K562 (cell line): ENCODE measurements around the gene GCGR. TPM values are rescaled to one million over a fixed set of nuclear protein-coding genes. Genes with fewer than 3 reads are reported as not detected.

Source experiments
- ATAC-seq: fragments of 200-7000 bp; cut with Tn5 transposase; 3 replicates; pipeline ENCODE4 v1.9.1; 2020; ENCODE audit warnings: moderate library complexity
- BruUV-seq: library from RNA; stranded (reverse); fragments of 400-500 nt; replicated peaks from 2 replicates; lab custom pipeline; 2021; lab: Mats Ljungman, UMichigan
- CTCF ChIA-PET: fragments of 300-600 bp; formaldehyde crosslinking; extraction: SDS; loops from one replicate; lab custom pipeline; 2021; ENCODE audit warnings: low intra/inter-chr PET ratio; lab: Yijun Ruan, JAX
- POLR2A ChIA-PET: fragments of 300-600, 350-650 bp; sonication (Branson Sonifier 250); formaldehyde crosslinking; extraction: SDS; loops from one replicate; lab custom pipeline; 2021; ENCODE audit warnings: antibody characterized with exemption, inconsistent platforms; lab: Yijun Ruan, JAX
- DNase-seq, 4 experiments: peaks; one replicate each; pipeline versions ENCODE4 v3.0.0 to v3.0.0-alpha.2; 2011 to 2018; ENCODE audit warnings: low spot score in 3 of 4, mixed read lengths in 3 of 4; ENCODE audit errors: extremely low read depth in 1 of 4
- FAIRE-seq: peaks from 2 replicates; lab custom pipeline; 2011; peaks lifted over from hg19 to GRCh38; lab: Jason Lieb, UNC
- H2AFZ ChIP-seq: 2 replicates; pipeline ENCODE4 v1.6.0; 2011; ENCODE audit warnings: low read depth, low read length, control low read depth, inconsistent platforms
- H3K27ac ChIP-seq: fragments of 200-600 bp; 3 replicates; pipeline ENCODE4 v1.8.0; 2011; ENCODE audit warnings: low read depth, mild to moderate bottlenecking, control low read depth, inconsistent platforms, low read length, moderate library complexity, mixed read lengths; ENCODE audit errors: extremely low read depth
- H3K27me3 ChIP-seq, 2 experiments: fragments of 300-600 bp in 1 of 2; 2 replicates in 1 of 2; 3 replicates in 1 of 2; pipeline versions ENCODE4 v1.6.0 to v1.8.0; 2011; ENCODE audit warnings: inconsistent platforms in 2 of 2, low read length in 2 of 2, mild to moderate bottlenecking in 1 of 2, mixed read lengths in 1 of 2, moderate library complexity in 1 of 2; ENCODE audit not compliant: control insufficient read depth in 2 of 2, insufficient read depth in 2 of 2
- H3K36me3 ChIP-seq: fragments of 300-600 bp; 3 replicates; pipeline ENCODE4 v1.8.0; 2011; ENCODE audit warnings: mild to moderate bottlenecking, low read length, inconsistent platforms; ENCODE audit not compliant: control insufficient read depth, insufficient read depth
- H3K4me1 ChIP-seq, 2 experiments: fragments of 200-600 bp in 1 of 2; replicated peaks in 1 of 2; 2 replicates in 1 of 2; 3 replicates in 1 of 2; pipeline versions ENCODE4 v1.5.1 to v1.8.0; 2011; ENCODE audit warnings: inconsistent platforms in 2 of 2, low read length in 2 of 2, mild to moderate bottlenecking in 1 of 2, mixed read lengths in 1 of 2, moderate library complexity in 1 of 2; ENCODE audit not compliant: control insufficient read depth in 2 of 2, insufficient read depth in 2 of 2
- H3K4me2 ChIP-seq: 2 replicates; pipeline ENCODE4 v1.6.1; 2011; ENCODE audit warnings: low read length, control low read depth, inconsistent platforms, mixed read lengths; ENCODE audit not compliant: insufficient read depth
- H3K4me3 ChIP-seq: fragments of 200-600 bp; sonication (generic), shearing (Covaris generic); 2 replicates; pipeline ENCODE4 v1.5.1; 2016; ENCODE audit warnings: control low read depth, inconsistent platforms
- H3K79me2 ChIP-seq: fragments of 200-600 bp; 3 replicates; pipeline ENCODE4 v1.8.0; 2011; ENCODE audit warnings: low read length, inconsistent platforms; ENCODE audit not compliant: control insufficient read depth, insufficient read depth
- H3K9ac ChIP-seq, 2 experiments: 2 replicates each; pipeline versions ENCODE4 v1.6.0 to v1.6.1; 2011; ENCODE audit warnings: low read depth in 2 of 2, low read length in 2 of 2, control low read depth in 1 of 2, inconsistent platforms in 1 of 2, mild to moderate bottlenecking in 1 of 2, mixed read lengths in 1 of 2; ENCODE audit not compliant: insufficient read depth in 1 of 2
- H3K9me1 ChIP-seq: one replicate; pipeline ENCODE4 v1.6.0; 2011; ENCODE audit warnings: inconsistent platforms, mild to moderate bottlenecking, low read length, moderate library complexity; ENCODE audit not compliant: control insufficient read depth, insufficient read depth
- H3K9me3 ChIP-seq: replicated peaks from 2 replicates; pipeline ENCODE4 v1.5.1; 2011; ENCODE audit warnings: low read depth, low read length, inconsistent platforms; ENCODE audit not compliant: control insufficient read depth, insufficient read depth
- H4K20me1 ChIP-seq: replicated peaks from 2 replicates; pipeline ENCODE4 v1.6.1; 2011; ENCODE audit warnings: low read length, inconsistent platforms, mixed read lengths; ENCODE audit not compliant: control insufficient read depth, insufficient read depth
- NFATC3 ChIP-seq: fragments of 450-650 bp; IDR thresholded peaks from 2 replicates; pipeline ENCODE4 v1.6.1; 2017; ENCODE audit warnings: mild to moderate bottlenecking
- POLR2G ChIP-seq: fragments of 200-400 bp; formaldehyde crosslinking; IDR thresholded peaks from 2 replicates; pipeline ENCODE4 v1.6.1; 2017; ENCODE audit warnings: low read depth, mild to moderate bottlenecking, antibody characterized with exemption, low read length, moderate library complexity
- RBFOX2 ChIP-seq: fragments of 200-400 bp; formaldehyde crosslinking; IDR thresholded peaks from 2 replicates; pipeline ENCODE4 v1.6.1; 2017; ENCODE audit warnings: low read depth, mild to moderate bottlenecking, low read length, moderate library complexity
- SAFB ChIP-seq: fragments of 200-400 bp; formaldehyde crosslinking; IDR thresholded peaks from 2 replicates; pipeline ENCODE4 v1.6.1; 2017; ENCODE audit warnings: low read depth, low read length, borderline replicate concordance
- WGBS: fragments of 100-300 bp; shearing (Covaris generic); methylation state at CpG from one replicate; pipeline ENCODE4 v1.1.6; 2016; ENCODE audit warnings: low coverage, mixed read lengths; ENCODE audit not compliant: insufficient coverage; ENCODE audit errors: missing lambda C conversion rate; 5-methylcytosine and 5-hydroxymethylcytosine counted together
- in situ Hi-C: fragments of 300-500 bp; cut with MboI; formaldehyde crosslinking; loops from 4 replicates; pipeline ENCODE4 v1.15.0; 2018; ENCODE audit warnings: inconsistent platforms, mixed read lengths
- intact Hi-C: fragments of 100-400 bp; cut with micrococcal nuclease; formaldehyde crosslinking; loops from 2 replicates; pipeline ENCODE4 v1.14.2; 2022
- polyA plus RNA-seq, 8 experiments: library from polyadenylated mRNA; depleted of rRNA in 4 of 8; stranded (reverse) in 5 of 8; unstranded in 3 of 8; fragments of >200 nt; fragmentation: Nextera tagmentation in 2 of 8; fragmentation: Illumina TruSeq in 1 of 8; extraction: Ambion mirVana in 2 of 8; extraction: Trizol in 1 of 8; gene quantifications; 2 replicates each; pipeline versions ENCODE4 v1.2.1 to v1.2.3, GENCODE V29; 2011 to 2014; ENCODE audit warnings: inconsistent platforms in 1 of 8, missing spikeins in 1 of 8
- total RNA-seq, 7 experiments: library from RNA; depleted of rRNA in 6 of 7; stranded (reverse); fragments of >200 nt in 6 of 7; fragmentation: Illumina TruSeq in 2 of 7; extraction: Trizol in 2 of 7; gene quantifications; 2 replicates each; pipeline versions ENCODE4 v1.2.1 to v1.2.3, GENCODE V29; 2011 to 2021; ENCODE audit warnings: low replicate concordance in 1 of 7
- TF ChIP-seq, protein P1 (sequence below): fragments of 450-650 bp; IDR thresholded peaks from 2 replicates; pipeline ENCODE4 v1.6.1; 2016; ENCODE audit warnings: mild to moderate bottlenecking
- TF ChIP-seq, protein P2 (sequence below): sonication (generic); formaldehyde crosslinking; IDR thresholded peaks from 2 replicates; pipeline ENCODE4 v1.9.0; 2022; ENCODE audit warnings: mild to moderate bottlenecking, missing genetic modification reagents

Gene GCGR
- total and polyA plus RNA-seq, 9 of the 15 experiments (the other 6 are each of a cell fraction or from before 2014, with no cell fraction given): not detected

DNA sequence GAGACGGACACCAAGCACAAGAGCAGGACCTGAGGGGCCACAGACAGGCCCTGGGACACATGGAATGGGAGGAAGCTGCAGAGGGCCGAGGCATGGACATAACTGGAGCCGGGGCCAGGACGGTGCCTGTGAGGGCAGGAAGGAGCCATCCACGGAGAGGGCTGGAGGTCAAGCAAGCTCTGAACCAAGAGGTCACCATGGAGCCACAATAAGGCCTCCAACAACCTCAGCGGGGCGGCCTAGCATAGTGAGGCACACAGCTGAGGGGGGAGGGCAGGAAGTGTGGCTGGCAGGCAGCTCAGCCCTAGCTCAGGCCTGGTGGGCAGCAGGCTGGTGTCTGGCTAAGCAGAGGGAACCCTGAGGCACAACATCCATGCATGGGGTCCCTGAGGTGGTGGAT is 24.7 kb downstream of the GCGR start:
- DNase-seq (no peak), ATAC-seq (no peak), FAIRE-seq (no peak)
- Histone ChIP-seq H3K4me2 (no peak overlapping the region), H3K79me2 (peaks cover 17% of the 10 kb centered on the region; the same call in 2 of the 3 replicates), H3K36me3 (no peaks in the 10 kb centered on the region), H4K20me1 (no peaks in the 10 kb centered on the region), H2AFZ (no peak overlapping the region), H3K27me3 (no peaks in the 10 kb centered on the region), H3K4me1 (peaks cover 14 to 69% of the 10 kb centered on the region in 2 experiments), H3K9me1 (no peaks in the 10 kb centered on the region), H3K9ac (peak overlapping the region in 1 of 2 experiments; percentile 86; a peak in 2 of 4 replicates), H3K4me3 (no peak overlapping the region), H3K27ac (no peak overlapping the region), H3K9me3 (no peaks in the 10 kb centered on the region)
- no TSS peak for BruUV-seq
- TF ChIP-seq NFATC3 (no peak), RBFOX2 (peak; percentile 30; the same call in 1 of the 2 replicates), SAFB (no peak), POLR2G (0 out of 2 replicates have a peak, but pooled peaks have one; percentile 27)
- TF ChIP-seq, protein P1, sequence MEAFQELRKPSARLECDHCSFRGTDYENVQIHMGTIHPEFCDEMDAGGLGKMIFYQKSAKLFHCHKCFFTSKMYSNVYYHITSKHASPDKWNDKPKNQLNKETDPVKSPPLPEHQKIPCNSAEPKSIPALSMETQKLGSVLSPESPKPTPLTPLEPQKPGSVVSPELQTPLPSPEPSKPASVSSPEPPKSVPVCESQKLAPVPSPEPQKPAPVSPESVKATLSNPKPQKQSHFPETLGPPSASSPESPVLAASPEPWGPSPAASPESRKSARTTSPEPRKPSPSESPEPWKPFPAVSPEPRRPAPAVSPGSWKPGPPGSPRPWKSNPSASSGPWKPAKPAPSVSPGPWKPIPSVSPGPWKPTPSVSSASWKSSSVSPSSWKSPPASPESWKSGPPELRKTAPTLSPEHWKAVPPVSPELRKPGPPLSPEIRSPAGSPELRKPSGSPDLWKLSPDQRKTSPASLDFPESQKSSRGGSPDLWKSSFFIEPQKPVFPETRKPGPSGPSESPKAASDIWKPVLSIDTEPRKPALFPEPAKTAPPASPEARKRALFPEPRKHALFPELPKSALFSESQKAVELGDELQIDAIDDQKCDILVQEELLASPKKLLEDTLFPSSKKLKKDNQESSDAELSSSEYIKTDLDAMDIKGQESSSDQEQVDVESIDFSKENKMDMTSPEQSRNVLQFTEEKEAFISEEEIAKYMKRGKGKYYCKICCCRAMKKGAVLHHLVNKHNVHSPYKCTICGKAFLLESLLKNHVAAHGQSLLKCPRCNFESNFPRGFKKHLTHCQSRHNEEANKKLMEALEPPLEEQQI: no peak
- TF ChIP-seq, protein P2, sequence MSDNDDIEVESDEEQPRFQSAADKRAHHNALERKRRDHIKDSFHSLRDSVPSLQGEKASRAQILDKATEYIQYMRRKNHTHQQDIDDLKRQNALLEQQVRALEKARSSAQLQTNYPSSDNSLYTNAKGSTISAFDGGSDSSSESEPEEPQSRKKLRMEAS: 0 out of 2 replicates have a peak, but pooled peaks have one; percentile 16
- ChIA-PET POLR2A (interaction anchor here (0.6 to 1.4 kb wide), 4 partner anchors 11 to 161 kb away, joined by 3 to 5 read pairs (median 3); no protein-coding TSS in a partner anchor), CTCF (no interaction called here)
- intact Hi-C loops (no loop called here), in situ Hi-C loops (no loop called here)
- 62% methylated on average over 6 of the region's 7 CpGs for WGBS
